ENCODE measurements around the gene HEATR5A.

Gene HEATR5A

GRCh38 chr14:31377433-31377832 is 42.9 kb downstream of the HEATR5A start:
- Histone ChIP-seq H3F3A (ENCODE audit: insufficient read depth, low read length) (no peaks in the 10 kb centered on the region), H3K9me3 (ENCODE audit: low read length) (no peaks in the 10 kb centered on the region), H3K4me2 (ENCODE audit: low read length) (no peak overlapping the region), H3K36me3 (ENCODE audit: insufficient read depth, low read length) (peaks cover 14% of the 10 kb centered on the region; the same call in 1 of the 2 replicates), H3K4me1 (ENCODE audit: insufficient read depth, low read length, severe bottlenecking) (no peaks in the 10 kb centered on the region), H3K4me3 (ENCODE audit: low read depth, low read length, poor library complexity, severe bottlenecking) (no peak overlapping the region), H4K20me1 (ENCODE audit: insufficient read depth, low read length) (no peaks in the 10 kb centered on the region), H3K27me3 (ENCODE audit: insufficient read depth, low read length) (no peaks in the 10 kb centered on the region), H3K27ac (ENCODE audit: low read depth, low read length, poor library complexity, severe bottlenecking) (no peak overlapping the region), H3K79me2 (ENCODE audit: insufficient read depth, low read length) (no peaks in the 10 kb centered on the region), H2AFZ (ENCODE audit: low read length) (no peak overlapping the region), H3K9me2 (ENCODE audit: low read depth, low read length) (no peaks in the 10 kb centered on the region), H3K9ac (ENCODE audit: low read length) (no peak overlapping the region)
- TF ChIP-seq CTCF (IDR thresholded peaks at IDR 0.05; ENCODE audit: low read length) (no peak), EZH2 (IDR thresholded peaks at IDR 0.05; ENCODE audit: borderline replicate concordance, low read length) (no peak)

- Histone ChIP-seq H3K4me3 (ENCODE audit: low read depth, low read length, poor library complexity, severe bottlenecking) (no peak overlapping the region), H2AFZ (ENCODE audit: low read length) (no peak overlapping the region), H3K4me2 (ENCODE audit: low read length) (no peak overlapping the region), H3K4me1 (ENCODE audit: insufficient read depth, low read length, severe bottlenecking) (no peaks in the 10 kb centered on the region), H3K9me3 (ENCODE audit: low read length) (no peaks in the 10 kb centered on the region), H3K9ac (ENCODE audit: low read length) (no peak overlapping the region), H3K27ac (ENCODE audit: low read depth, low read length, poor library complexity, severe bottlenecking) (no peak overlapping the region), H3K27me3 (ENCODE audit: insufficient read depth, low read length) (no peaks in the 10 kb centered on the region), H4K20me1 (ENCODE audit: insufficient read depth, low read length) (no peaks in the 10 kb centered on the region), H3K79me2 (ENCODE audit: insufficient read depth, low read length) (no peaks in the 10 kb centered on the region), H3K9me2 (ENCODE audit: low read depth, low read length) (no peaks in the 10 kb centered on the region), H3F3A (ENCODE audit: insufficient read depth, low read length) (no peaks in the 10 kb centered on the region), H3K36me3 (ENCODE audit: insufficient read depth, low read length) (peaks cover 9% of the 10 kb centered on the region)
- TF ChIP-seq CTCF (IDR thresholded peaks at IDR 0.05; ENCODE audit: low read length) (no peak), EZH2 (IDR thresholded peaks at IDR 0.05; ENCODE audit: borderline replicate concordance, low read length) (no peak)
Measured at GRCh38 chr14:31371646-31372045, 48.7 kb downstream of the HEATR5A start.

GRCh38 chr14:31363331-31364073 is 56.8 kb downstream of the HEATR5A start:
- no peak overlapping the region for H3K4me3 ChIP-seq (ENCODE audit: low read depth, low read length, poor library complexity, severe bottlenecking)
- H3K27me3 ChIP-seq (ENCODE audit: insufficient read depth, low read length), result no peaks in the 10 kb centered on the region
- no peaks in the 10 kb centered on the region for H3F3A ChIP-seq (ENCODE audit: insufficient read depth, low read length)
- H2AFZ ChIP-seq (ENCODE audit: low read length), result no peak overlapping the region
- no peaks in the 10 kb centered on the region for H3K9me3 ChIP-seq (ENCODE audit: low read length)
- no peak overlapping the region for H3K4me2 ChIP-seq (ENCODE audit: low read length)
- H3K79me2 ChIP-seq (ENCODE audit: insufficient read depth, low read length), result no peaks in the 10 kb centered on the region
- H3K4me1 ChIP-seq (ENCODE audit: insufficient read depth, low read length, severe bottlenecking), result no peaks in the 10 kb centered on the region
- no peak overlapping the region for H3K9ac ChIP-seq (ENCODE audit: low read length)
- H4K20me1 ChIP-seq (ENCODE audit: insufficient read depth, low read length), result no peaks in the 10 kb centered on the region
- H3K36me3 ChIP-seq (ENCODE audit: insufficient read depth, low read length), result no peaks in the 10 kb centered on the region
- H3K9me2 ChIP-seq (ENCODE audit: low read depth, low read length), result no peaks in the 10 kb centered on the region
- no peak overlapping the region for H3K27ac ChIP-seq (ENCODE audit: low read depth, low read length, poor library complexity, severe bottlenecking)
- TF ChIP-seq CTCF (IDR thresholded peaks at IDR 0.05; ENCODE audit: low read length) (no peak), EZH2 (IDR thresholded peaks at IDR 0.05; ENCODE audit: borderline replicate concordance, low read length) (no peak)
